Memory B cell (primary cell): ENCODE data around the gene LCN10.
"Not testable (repeated sequence)": the region's sequence is repeated elsewhere in the genome, so short reads cannot be mapped to it uniquely, and the experiment has no call there.

ENCODE experiments used
- ATAC-seq: fragments of 150-1000 bp; cut with Tn5 transposase; 2 replicates; pipeline ENCODE4 v1.10.0; 2021; ENCODE audit warnings: low read depth, mild to moderate bottlenecking, moderate library complexity
- DNase-seq, 2 donors: peaks; one replicate each; pipeline ENCODE4 v3.0.0; 2022; ENCODE audit warnings: low spot score in 2 of 2
- H3K27ac Mint-ChIP-seq: one replicate; pipeline ENCODE4 v1.8.0; 2022; ENCODE audit warnings: mild to moderate bottlenecking, moderate library complexity, mixed read lengths
- H3K27me3 Mint-ChIP-seq: one replicate; pipeline ENCODE4 v1.8.0; 2022; ENCODE audit warnings: mixed read lengths
- H3K36me3 Mint-ChIP-seq: one replicate; pipeline ENCODE4 v1.8.0; 2022; ENCODE audit warnings: mild to moderate bottlenecking, mixed read lengths
- H3K4me1 Mint-ChIP-seq: one replicate; pipeline ENCODE4 v1.8.0; 2022; ENCODE audit warnings: mixed read lengths
- H3K4me3 Mint-ChIP-seq: one replicate; pipeline ENCODE4 v1.8.0; 2022; ENCODE audit warnings: mild to moderate bottlenecking, moderate library complexity, mixed read lengths
- H3K9me3 Mint-ChIP-seq: one replicate; pipeline ENCODE4 v1.8.0; 2022; ENCODE audit warnings: mixed read lengths

Gene LCN10

DNA sequence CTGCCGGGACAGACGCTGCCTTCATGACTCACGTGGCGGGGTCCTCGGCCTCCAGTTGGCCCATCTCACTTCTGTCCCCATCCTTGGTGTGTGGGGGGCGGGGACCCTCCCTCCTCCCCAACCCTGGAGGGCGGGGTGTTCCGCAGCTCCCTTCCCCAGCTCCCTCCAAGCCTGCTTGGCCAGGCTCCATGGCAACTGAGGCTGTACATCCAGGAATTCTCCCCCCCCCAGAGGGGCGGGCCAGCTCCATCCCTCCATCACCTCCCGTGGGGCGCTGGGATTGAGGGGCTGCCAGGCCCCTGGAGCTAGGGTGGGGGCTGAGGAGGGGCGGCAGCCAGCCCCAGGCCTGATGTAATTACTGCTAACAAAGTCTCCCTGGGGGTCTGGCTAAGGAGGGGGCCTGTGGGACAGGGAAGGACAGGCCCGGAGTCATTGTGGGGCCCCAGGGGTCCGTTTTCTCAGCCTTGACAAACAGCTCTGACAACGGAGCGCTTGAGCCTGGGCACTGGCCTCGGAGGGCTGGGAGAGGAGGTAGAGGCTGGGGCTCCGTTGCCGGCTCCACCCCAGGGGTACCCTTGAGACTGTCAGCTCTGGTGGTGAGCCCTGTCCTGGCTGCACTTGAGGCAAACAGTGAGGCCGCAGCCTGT lies 22.4 kb downstream of the LCN10 start:
- peaks cover 16% of the 10 kb centered on the region for H3K4me1 Mint-ChIP-seq
- no peak overlapping the region for H3K4me3 Mint-ChIP-seq
- peaks cover 16% of the 10 kb centered on the region for H3K36me3 Mint-ChIP-seq
- ATAC-seq = no peak
- no peak for DNase-seq
- peaks cover 5% of the 10 kb centered on the region for H3K27me3 Mint-ChIP-seq
- no peak overlapping the region for H3K27ac Mint-ChIP-seq
- no peaks in the 10 kb centered on the region for H3K9me3 Mint-ChIP-seq

DNA sequence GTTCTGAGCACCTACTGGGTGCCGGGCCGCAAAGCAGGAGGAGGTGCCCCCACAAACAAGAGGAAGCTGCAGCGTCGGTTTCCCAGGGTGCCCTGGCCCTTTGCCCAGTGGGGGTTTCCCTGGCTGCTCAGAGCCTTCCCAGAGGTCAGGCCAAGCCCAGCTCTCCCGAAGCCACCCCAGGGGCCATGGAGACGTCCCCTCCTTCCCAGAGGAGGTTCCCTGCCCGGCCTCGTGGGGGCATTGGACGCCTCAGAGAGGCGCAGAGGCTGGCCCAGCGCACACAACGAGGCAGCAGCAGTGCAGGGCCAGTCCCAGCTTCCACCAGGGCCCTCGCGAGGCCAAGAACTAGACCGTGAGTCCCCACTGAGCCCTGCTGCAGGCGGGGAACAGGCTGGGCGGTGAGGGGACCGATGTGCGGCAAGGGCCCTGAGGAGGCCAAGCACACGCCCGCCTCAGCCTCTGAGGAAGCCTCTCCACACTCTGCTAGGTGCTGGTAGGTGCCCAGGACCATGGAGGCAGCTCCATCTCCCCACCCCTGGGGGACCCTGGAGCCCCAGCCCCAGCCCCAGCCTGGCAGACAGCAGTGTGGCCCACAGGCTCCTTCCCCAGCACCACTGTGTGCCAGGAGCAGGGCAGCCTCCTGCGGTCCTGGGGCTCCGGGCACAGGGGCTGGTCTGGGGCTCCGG lies 23.4 kb downstream of the LCN10 start:
- peaks cover 14% of the 10 kb centered on the region for H3K36me3 Mint-ChIP-seq
- DNase-seq (no peak), ATAC-seq (peak; percentile 77)
- H3K27me3 Mint-ChIP-seq = peaks cover 6% of the 10 kb centered on the region
- peak overlapping the region; percentile 61 for H3K4me3 Mint-ChIP-seq
- H3K27ac Mint-ChIP-seq = peak overlapping the region; percentile 24
- H3K9me3 Mint-ChIP-seq = no peaks in the 10 kb centered on the region
- peaks cover 18% of the 10 kb centered on the region for H3K4me1 Mint-ChIP-seq

DNA sequence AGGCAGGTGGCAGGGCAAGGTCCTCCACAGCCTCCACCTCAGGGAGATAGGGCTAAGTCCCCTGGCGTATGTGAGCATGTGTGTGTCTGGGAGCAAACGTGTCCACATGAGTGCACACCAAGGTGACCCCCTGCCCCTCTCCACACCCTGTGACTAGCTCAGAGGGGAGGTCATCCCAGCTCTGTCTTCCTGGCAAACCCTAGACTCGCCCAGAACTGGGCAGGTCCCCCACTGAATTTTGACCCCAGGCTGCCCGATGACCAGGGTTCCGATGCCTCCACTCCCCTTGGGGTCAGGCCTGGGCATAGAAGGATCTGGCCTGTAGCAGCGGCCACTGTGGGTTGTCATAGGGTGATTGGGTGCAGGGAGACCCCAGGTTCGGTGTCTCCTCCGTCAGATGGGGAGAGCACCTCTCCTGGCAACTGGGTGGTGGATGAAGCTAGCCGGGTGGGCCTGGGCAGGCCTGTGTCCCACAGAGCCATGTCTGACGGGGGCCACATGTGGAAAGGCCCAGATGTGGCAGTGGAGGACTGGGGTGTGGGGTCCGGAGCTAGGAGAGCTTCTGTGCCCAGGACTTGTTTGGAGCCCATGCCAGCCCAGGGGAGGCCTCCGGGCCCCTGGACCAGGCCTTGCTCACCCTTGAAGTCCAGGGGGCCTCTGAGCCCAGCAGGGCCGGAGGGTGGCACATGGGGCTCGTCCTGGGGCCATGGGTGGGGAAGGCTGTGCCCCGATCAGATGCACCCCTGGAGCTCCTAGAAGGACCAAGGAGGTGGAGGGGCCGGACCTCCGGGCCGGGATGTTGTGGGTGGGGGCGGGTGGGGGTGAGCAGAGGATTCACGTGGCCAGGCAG lies 24.2 kb downstream of the LCN10 start:
- Mint-ChIP-seq H3K27ac (no peak overlapping the region), H3K4me3 (no peak overlapping the region), H3K9me3 (no peaks in the 10 kb centered on the region), H3K36me3 (peaks cover 8% of the 10 kb centered on the region), H3K4me1 (peaks cover 20% of the 10 kb centered on the region), H3K27me3 (peaks cover 9% of the 10 kb centered on the region)
- DNase-seq = no peak
- ATAC-seq = no peak

DNA sequence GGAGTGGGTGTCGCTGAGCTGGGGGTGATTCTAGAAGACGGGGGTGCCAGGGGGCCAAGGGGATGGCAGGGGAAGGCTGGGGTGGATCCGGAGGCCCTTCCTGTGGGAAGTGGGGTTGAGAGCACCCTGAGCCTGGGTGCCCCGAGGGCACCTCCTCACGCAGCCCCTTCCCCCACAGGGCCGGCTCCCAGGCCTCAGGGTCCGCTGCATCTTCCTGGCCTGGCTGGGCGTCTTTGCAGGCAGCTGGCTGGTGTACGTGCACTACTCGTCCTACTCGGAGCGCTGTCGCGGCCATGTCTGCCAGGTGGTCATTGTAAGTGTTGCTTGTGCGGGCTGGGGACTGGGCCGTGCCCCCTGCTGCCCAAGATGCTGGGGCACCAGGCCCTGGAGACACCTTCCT lies 25.3 kb downstream of the LCN10 start:
- H3K9me3 Mint-ChIP-seq = no peaks in the 10 kb centered on the region
- peaks cover 4% of the 10 kb centered on the region for H3K36me3 Mint-ChIP-seq
- no peak overlapping the region for H3K4me3 Mint-ChIP-seq
- ATAC-seq = no peak
- no peak overlapping the region for H3K27ac Mint-ChIP-seq
- H3K4me1 Mint-ChIP-seq = peaks cover 20% of the 10 kb centered on the region
- H3K27me3 Mint-ChIP-seq = peaks cover 12% of the 10 kb centered on the region
- no peak for DNase-seq

DNA sequence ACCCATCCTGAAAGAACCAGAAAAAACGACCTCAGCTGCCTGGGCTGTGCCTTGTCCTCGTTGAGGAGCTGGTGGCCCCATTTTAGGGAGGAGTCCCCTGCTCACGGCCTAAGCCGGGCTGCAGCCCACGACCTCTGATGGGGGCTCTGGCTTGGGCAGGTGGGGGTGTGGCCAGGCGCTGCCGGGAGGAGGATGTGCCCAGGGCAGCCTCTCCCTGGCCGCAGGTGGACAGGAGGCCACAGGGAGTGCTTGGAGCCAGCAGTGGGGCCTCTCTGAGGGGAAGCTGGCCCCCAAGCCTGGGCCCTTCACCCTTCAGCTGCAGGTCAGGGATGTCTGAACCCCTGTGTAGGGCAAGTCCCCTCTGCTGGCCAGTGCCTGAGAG lies 27.9 kb downstream of the LCN10 start:
- no peak overlapping the region for H3K4me3 Mint-ChIP-seq

DNA sequence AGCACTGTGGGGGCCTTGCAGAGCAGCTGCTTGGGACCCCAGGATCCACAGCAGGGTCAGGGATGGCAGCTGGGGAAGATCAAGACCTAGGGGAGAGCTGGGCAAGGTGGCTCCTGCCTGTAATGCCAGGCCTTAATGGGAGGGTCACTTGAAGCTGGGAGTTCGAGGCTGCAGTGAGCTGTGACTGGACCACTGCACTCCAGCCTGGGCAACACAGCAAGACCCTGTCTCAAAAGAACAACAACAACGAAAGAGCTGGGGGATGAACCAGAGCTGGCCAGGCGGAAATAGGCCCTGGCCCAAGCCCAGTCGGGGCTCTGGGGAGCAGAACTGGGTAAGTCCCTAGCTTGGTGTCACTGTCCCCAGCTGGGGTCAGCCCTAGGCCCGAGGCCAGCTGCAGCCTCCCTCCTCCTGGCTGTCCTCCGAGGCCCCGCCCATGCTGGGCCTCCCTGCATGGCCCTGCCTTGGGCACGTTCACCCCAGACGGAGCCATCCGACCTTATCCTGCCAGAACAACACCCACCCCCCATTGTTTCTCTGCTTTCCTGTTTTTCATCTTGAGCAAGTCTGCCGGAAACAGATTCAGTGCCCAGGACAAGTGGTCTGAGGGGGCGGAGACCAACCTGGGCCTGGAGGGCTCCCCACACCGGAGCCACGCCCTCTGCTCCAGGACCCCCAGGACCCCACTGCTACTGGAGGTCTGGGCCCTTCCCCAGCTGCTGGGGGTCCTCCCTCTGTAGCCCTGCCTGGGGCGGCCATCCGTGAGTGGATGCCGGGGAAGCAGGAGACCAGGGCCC lies 28.4 kb downstream of the LCN10 start:
- DNase-seq = no peak
- H3K9me3 Mint-ChIP-seq = no peaks in the 10 kb centered on the region
- peaks cover 18% of the 10 kb centered on the region for H3K4me1 Mint-ChIP-seq
- H3K36me3 Mint-ChIP-seq = no peaks in the 10 kb centered on the region
- H3K27ac Mint-ChIP-seq = no peak overlapping the region
- peak overlapping the region; percentile 46 for H3K4me3 Mint-ChIP-seq
- H3K27me3 Mint-ChIP-seq = peaks cover 21% of the 10 kb centered on the region
- ATAC-seq = no peak

More for the DNA sequence above, 27.9 kb downstream of the LCN10 start:
- H3K4me1 Mint-ChIP-seq = peaks cover 20% of the 10 kb centered on the region
- H3K36me3 Mint-ChIP-seq = no peaks in the 10 kb centered on the region
- DNase-seq (no peak), ATAC-seq (no peak)
- H3K27me3 Mint-ChIP-seq = peaks cover 21% of the 10 kb centered on the region
- no peak overlapping the region for H3K27ac Mint-ChIP-seq
- H3K9me3 Mint-ChIP-seq = no peaks in the 10 kb centered on the region

DNA sequence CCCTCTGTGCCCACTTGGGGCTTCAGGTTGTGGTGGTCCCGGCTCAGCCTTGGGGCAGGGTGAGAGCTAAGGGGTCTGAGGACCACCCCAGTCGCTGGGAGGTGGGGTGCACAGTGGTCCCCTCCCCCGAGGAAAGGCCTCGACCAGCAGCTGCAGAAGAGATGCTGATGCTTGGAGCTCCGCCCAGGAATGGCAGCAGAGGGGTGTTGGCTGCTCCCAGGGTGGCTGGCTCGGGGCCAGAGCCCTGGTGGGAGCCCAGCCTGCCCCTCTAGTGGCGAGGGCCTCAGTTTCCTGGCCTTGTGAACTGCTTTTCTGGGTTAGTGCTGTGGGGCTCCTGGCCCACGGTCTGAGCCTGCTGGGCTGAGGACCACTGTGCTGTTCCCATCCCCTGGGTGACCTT lies 29.2 kb downstream of the LCN10 start:
- H3K36me3 Mint-ChIP-seq = no peaks in the 10 kb centered on the region
- H3K9me3 Mint-ChIP-seq = no peaks in the 10 kb centered on the region
- H3K27me3 Mint-ChIP-seq = peaks cover 21% of the 10 kb centered on the region
- DNase-seq (no peak), ATAC-seq (peak; percentile 9)
- no peak overlapping the region for H3K27ac Mint-ChIP-seq
- peaks cover 15% of the 10 kb centered on the region for H3K4me1 Mint-ChIP-seq
- peak overlapping the region; percentile 46 for H3K4me3 Mint-ChIP-seq

DNA sequence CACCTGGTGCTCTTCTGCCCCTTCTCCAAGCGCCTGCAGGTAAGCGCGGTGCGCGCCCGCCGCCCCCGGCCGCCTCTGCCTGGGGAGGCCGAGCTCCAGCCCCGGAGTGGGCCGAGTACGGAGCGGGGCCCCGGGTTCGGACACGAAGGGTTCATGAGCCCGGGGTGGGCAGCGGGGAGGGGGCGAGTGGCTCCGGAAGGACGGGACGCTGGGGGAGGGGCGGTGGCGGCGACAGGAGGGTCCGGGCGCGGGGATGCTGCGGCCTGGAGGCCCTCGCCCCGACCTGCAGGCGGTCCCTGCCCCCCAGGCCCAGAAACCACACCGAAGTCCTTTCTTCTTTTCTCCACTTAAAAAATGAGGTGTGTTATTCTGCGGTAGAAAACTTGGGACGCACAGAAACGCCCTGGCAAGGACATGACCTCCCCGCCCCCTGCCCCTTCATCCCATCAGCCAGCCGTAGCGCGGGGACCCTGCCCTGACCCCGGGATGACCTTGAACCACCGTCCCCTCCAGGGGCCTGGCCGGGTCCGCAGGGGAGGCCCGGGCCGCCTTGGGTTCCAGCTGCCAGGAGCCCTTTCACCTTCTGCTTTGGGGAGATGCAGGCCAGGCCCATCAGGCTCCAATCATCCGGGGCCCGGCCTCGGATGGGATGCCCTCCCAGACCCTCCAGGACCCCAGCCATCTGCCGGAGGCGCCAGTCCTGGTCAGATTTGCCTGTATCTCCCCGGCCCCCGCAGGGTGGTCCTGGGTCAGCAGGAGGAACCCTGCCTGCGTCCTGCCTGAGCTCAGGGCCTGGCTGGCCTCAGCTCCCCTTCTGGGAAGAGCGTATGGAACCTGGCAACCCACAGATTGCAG lies 29.8 kb downstream of the LCN10 start:
- Mint-ChIP-seq H3K27me3 (peaks cover 21% of the 10 kb centered on the region), H3K36me3 (no peaks in the 10 kb centered on the region), H3K9me3 (no peaks in the 10 kb centered on the region), H3K4me3 (peak overlapping the region; percentile 39), H3K4me1 (peaks cover 13% of the 10 kb centered on the region), H3K27ac (no peak overlapping the region)
- DNase-seq (no peak), ATAC-seq (peak; percentile 7)

DNA sequence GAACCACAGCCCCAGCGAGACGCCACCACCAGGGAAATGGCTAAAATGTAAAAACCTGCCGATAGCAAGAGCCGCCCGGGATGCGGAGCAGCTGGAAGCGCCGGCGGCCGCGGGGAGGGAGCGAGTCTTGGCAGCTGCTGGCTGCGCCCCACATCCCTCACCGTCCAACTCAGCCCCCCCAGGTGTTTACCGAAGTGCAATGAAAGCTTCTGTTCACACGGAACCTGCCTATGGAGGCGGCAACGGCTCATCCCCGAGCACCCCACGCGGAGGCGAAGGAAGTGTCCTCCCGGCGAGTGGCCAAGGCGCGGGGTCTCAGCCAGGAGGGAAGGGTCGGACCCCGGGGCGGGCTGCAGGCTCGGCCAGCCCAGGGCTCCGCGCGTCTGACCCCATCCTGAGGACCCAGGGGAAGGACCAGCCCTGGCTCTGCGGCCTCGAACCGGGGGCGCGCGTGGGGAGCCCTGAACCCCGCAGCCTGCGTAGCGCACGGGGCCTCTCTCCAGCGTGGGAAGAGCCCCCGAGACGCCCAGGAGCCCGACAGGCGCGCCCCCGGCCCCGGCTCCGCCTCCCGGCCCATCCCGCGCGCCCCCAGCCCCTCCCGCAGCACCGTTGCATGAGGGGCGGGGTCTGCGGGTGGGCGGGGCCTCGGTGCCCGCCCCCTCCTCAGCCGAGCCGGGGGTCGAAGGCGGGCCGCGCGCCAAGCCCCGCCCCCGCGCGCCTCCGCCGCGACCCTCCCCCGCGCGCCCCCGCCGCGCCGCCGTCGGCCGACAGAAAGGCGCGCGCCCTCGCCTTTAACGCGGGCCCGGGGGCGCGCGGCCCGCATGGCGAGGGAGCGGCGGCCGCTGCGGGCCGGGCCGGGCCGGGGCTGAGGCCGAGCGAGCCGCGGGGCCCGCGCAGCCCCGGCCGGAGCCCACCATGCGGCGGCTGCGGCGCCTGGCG lies 30.7 kb downstream of the LCN10 start, which contains the start of gene DIPK1B:
DIPK1B (plus strand) TSS at position 822 of the 939 bp plus-strand sequence; CDS start at position 916, 94 bp downstream.
- H3K4me3 Mint-ChIP-seq = peak within 1 kb of the TSS; percentile 74

DNA sequence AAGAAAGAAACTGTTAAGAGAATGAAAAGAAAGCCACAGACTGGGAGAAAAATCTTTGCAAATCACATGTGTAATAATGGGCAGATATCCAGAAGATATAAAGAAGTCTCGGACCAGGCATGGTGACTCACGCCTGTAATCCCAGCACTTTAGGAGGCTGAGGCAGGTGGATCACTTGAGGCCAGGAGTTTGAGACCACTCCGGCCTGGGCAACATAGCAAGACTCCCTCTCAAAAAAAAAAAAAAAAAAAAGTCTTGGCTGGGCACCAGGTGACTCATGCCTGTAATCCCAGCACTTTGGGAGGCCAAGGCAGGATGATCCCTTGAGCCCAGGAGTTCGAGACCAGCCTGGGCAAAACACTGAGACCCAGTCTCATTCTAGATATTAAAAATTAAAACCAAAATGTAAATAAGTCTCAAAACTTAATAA lies 31.5 kb downstream of the LCN10 start:
- H3K4me1 Mint-ChIP-seq = peaks cover 13% of the 10 kb centered on the region

More for the DNA sequence above, 30.7 kb downstream of the LCN10 start, which contains the start of gene DIPK1B:
- H3K36me3 Mint-ChIP-seq = no peaks in the 10 kb centered on the region
- ATAC-seq (peak; percentile 47), DNase-seq (no peak)
- peaks cover 21% of the 10 kb centered on the region for H3K27me3 Mint-ChIP-seq
- H3K4me1 Mint-ChIP-seq = peaks cover 13% of the 10 kb centered on the region
- H3K9me3 Mint-ChIP-seq = no peaks in the 10 kb centered on the region
- no peak within 1 kb of the TSS for H3K27ac Mint-ChIP-seq

DNA sequence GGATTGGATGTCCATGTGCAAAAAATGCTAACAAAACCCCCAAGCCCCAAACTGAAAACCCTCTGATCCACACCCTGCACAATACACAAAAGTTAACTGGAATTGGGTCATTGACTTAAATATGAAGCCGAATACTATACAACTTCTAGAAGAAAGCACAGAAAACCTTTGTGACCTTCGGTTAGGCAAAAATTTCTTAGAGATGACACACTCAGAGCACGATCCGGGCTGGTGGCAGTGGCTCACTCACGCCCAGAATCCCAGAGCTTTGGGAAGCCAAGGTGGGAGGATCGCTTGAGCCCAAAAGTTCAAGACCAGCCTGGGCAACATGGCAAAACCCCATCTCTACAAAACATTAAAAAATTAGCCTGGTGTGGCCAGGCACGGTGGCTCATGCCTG lies 32.2 kb downstream of the LCN10 start:
- ATAC-seq (no peak), DNase-seq (no peak)
- Mint-ChIP-seq H3K27ac (no peak overlapping the region), H3K4me3 (no peak overlapping the region), H3K9me3 (no peaks in the 10 kb centered on the region), H3K36me3 (no peaks in the 10 kb centered on the region), H3K27me3 (peaks cover 16% of the 10 kb centered on the region), H3K4me1 (peaks cover 13% of the 10 kb centered on the region)

More for the DNA sequence above, 31.5 kb downstream of the LCN10 start:
- H3K4me3 Mint-ChIP-seq, H3K36me3 Mint-ChIP-seq, H3K9me3 Mint-ChIP-seq, ATAC-seq, DNase-seq, H3K27ac Mint-ChIP-seq: not testable (repeated sequence)
- H3K27me3 Mint-ChIP-seq = peaks cover 19% of the 10 kb centered on the region
